ENCODE measurements around the gene SLC39A13. TPM values are rescaled to one million over a fixed set of nuclear protein-coding genes. Genes with fewer than 3 reads are reported as not detected.

SLC39A13 gene
- total and polyA plus RNA-seq, 2 donors (not counting 1 experiment from before 2014, with no cell fraction given) = 62.9 to 88.7 TPM

DNA sequence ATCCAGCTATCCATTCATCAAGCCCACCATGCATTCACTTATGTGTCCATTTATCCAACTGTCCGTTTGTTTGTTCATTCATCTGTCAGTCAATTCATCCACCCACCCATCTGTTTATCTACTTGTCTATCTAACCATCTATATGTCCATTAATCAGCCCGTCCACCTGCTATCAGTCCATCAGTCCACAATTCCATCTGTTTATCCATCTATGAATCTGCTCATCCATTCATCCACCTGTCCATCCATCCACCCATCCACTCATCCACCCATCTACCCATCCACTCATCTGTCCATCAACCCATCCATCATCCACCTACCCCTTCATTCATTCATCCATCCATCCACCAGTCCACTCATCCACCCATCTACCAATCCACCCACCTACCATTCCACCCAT, 29.1 kb upstream of the SLC39A13 start:
- DNase-seq (ENCODE audit: low read depth in 2 of 2) = no peak
- no peaks in the 10 kb centered on the region for H3K79me2 ChIP-seq (ENCODE audit: control insufficient read depth, insufficient read depth, low read length)
- no peak overlapping the region for H3K4me2 ChIP-seq (ENCODE audit: extremely low read depth, insufficient read depth, low read length)
- no peaks in the 10 kb centered on the region for H3K9me3 ChIP-seq (ENCODE audit: control insufficient read depth, insufficient read depth, low read depth, low read length)
- no peaks in the 10 kb centered on the region for H3K27me3 ChIP-seq (ENCODE audit: control insufficient read depth, insufficient read depth, low read length)
- H3K4me3 ChIP-seq (replicated peaks in 1 of 4; ENCODE audit: control extremely low read depth in 1 of 4, insufficient read depth in 1 of 4, low read depth in 3 of 4, low read length in 4 of 4) = no peak overlapping the region
- H3K27ac ChIP-seq (ENCODE audit: insufficient read depth, low read length) = no peak overlapping the region
- H3K4me1 ChIP-seq (ENCODE audit: control insufficient read depth, extremely low read depth, insufficient read depth, low read length) = no peaks in the 10 kb centered on the region
- no peak overlapping the region for H2AFZ ChIP-seq (ENCODE audit: low read length)
- H3K9ac ChIP-seq (ENCODE audit: insufficient read depth, low read length) = no peak overlapping the region
- TF ChIP-seq, protein P1, sequence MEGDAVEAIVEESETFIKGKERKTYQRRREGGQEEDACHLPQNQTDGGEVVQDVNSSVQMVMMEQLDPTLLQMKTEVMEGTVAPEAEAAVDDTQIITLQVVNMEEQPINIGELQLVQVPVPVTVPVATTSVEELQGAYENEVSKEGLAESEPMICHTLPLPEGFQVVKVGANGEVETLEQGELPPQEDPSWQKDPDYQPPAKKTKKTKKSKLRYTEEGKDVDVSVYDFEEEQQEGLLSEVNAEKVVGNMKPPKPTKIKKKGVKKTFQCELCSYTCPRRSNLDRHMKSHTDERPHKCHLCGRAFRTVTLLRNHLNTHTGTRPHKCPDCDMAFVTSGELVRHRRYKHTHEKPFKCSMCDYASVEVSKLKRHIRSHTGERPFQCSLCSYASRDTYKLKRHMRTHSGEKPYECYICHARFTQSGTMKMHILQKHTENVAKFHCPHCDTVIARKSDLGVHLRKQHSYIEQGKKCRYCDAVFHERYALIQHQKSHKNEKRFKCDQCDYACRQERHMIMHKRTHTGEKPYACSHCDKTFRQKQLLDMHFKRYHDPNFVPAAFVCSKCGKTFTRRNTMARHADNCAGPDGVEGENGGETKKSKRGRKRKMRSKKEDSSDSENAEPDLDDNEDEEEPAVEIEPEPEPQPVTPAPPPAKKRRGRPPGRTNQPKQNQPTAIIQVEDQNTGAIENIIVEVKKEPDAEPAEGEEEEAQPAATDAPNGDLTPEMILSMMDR (conservative IDR thresholded peaks at IDR 0.05 in 1 of 2, IDR thresholded peaks at IDR 0.05 in 1 of 2; ENCODE audit: low read depth in 1 of 2, low read length in 2 of 2) = no peak
- no peak for TF ChIP-seq EZH2 (IDR thresholded peaks at IDR 0.05; ENCODE audit: low read length, missing control alignments)
- H4K20me1 ChIP-seq (ENCODE audit: control insufficient read depth, extremely low read depth, insufficient read depth, low read length) = no peaks in the 10 kb centered on the region
- H3K36me3 ChIP-seq (ENCODE audit: control insufficient read depth, insufficient read depth, low read length) = no peaks in the 10 kb centered on the region

DNA sequence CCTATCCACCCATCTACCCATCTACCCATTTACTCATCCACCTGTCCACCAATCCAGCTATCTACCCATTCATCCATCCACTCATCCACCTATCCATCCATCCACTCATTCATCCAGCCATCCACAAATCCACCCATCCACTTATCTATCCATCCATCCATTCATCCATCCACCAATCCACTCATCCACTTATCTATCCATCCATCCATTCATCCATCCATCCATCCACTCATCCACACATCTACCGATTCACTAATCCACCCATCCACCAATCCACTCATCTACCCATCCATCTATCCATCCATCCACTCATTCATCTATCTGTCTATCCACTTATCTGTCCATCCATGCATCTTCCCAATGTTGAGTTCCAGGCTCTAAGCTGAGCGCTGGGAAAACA, 28.3 kb upstream of the SLC39A13 start:
- no peak overlapping the region for H3K27ac ChIP-seq (ENCODE audit: insufficient read depth, low read length)
- no peak overlapping the region for H2AFZ ChIP-seq (ENCODE audit: low read length)
- no peaks in the 10 kb centered on the region for H3K9me3 ChIP-seq (ENCODE audit: control insufficient read depth, insufficient read depth, low read depth, low read length)
- TF ChIP-seq, protein P1 (conservative IDR thresholded peaks at IDR 0.05 in 1 of 2, IDR thresholded peaks at IDR 0.05 in 1 of 2; ENCODE audit: low read depth in 1 of 2, low read length in 2 of 2) = no peak
- TF ChIP-seq EZH2 (IDR thresholded peaks at IDR 0.05; ENCODE audit: low read length, missing control alignments) = no peak
- no peak for DNase-seq (ENCODE audit: low read depth in 2 of 2)
- no peaks in the 10 kb centered on the region for H4K20me1 ChIP-seq (ENCODE audit: control insufficient read depth, extremely low read depth, insufficient read depth, low read length)
- H3K4me2 ChIP-seq (ENCODE audit: extremely low read depth, insufficient read depth, low read length) = no peak overlapping the region
- H3K4me3 ChIP-seq (replicated peaks in 1 of 4; ENCODE audit: control extremely low read depth in 1 of 4, insufficient read depth in 1 of 4, low read depth in 3 of 4, low read length in 4 of 4) = no peak overlapping the region
- H3K27me3 ChIP-seq (ENCODE audit: control insufficient read depth, insufficient read depth, low read length) = no peaks in the 10 kb centered on the region
- H3K79me2 ChIP-seq (ENCODE audit: control insufficient read depth, insufficient read depth, low read length) = no peaks in the 10 kb centered on the region
- H3K36me3 ChIP-seq (ENCODE audit: control insufficient read depth, insufficient read depth, low read length) = no peaks in the 10 kb centered on the region
- no peaks in the 10 kb centered on the region for H3K4me1 ChIP-seq (ENCODE audit: control insufficient read depth, extremely low read depth, insufficient read depth, low read length)
- no peak overlapping the region for H3K9ac ChIP-seq (ENCODE audit: insufficient read depth, low read length)

DNA sequence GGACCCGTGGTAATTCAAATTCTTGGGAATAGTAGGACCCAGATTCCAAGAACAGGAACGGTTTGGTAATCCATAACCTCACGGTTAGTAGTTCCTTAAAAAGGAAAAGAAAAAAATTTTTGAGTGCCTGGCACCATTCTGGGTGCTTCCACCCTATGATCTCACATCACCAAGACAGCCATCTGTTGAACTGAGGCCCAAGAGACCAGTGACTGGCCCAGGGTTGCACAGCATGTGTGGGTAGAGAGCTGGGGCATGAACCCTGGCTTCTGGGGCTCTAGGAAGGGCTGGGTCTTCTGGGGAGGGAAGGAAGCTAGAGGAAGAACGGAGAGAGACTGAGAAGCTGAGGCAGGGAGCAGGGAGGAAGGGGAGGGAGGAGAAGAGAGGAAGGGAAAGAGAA, 25.3 kb upstream of the SLC39A13 start:
- H3K79me2 ChIP-seq (ENCODE audit: control insufficient read depth, insufficient read depth, low read length) = no peaks in the 10 kb centered on the region
- no peaks in the 10 kb centered on the region for H3K4me1 ChIP-seq (ENCODE audit: control insufficient read depth, extremely low read depth, insufficient read depth, low read length)
- H3K27ac ChIP-seq (ENCODE audit: insufficient read depth, low read length) = no peak overlapping the region
- H3K27me3 ChIP-seq (ENCODE audit: control insufficient read depth, insufficient read depth, low read length) = no peaks in the 10 kb centered on the region
- TF ChIP-seq, protein P1 (conservative IDR thresholded peaks at IDR 0.05 in 1 of 2, IDR thresholded peaks at IDR 0.05 in 1 of 2; ENCODE audit: low read depth in 1 of 2, low read length in 2 of 2) = no peak
- TF ChIP-seq EZH2 (IDR thresholded peaks at IDR 0.05; ENCODE audit: low read length, missing control alignments) = no peak
- H3K9me3 ChIP-seq (ENCODE audit: control insufficient read depth, insufficient read depth, low read depth, low read length) = no peaks in the 10 kb centered on the region
- no peak overlapping the region for H3K4me3 ChIP-seq (replicated peaks in 1 of 4; ENCODE audit: control extremely low read depth in 1 of 4, insufficient read depth in 1 of 4, low read depth in 3 of 4, low read length in 4 of 4)
- no peaks in the 10 kb centered on the region for H4K20me1 ChIP-seq (ENCODE audit: control insufficient read depth, extremely low read depth, insufficient read depth, low read length)
- DNase-seq (ENCODE audit: low read depth in 2 of 2) = no peak
- H3K4me2 ChIP-seq (ENCODE audit: extremely low read depth, insufficient read depth, low read length) = no peak overlapping the region
- H3K36me3 ChIP-seq (ENCODE audit: control insufficient read depth, insufficient read depth, low read length) = no peaks in the 10 kb centered on the region
- H3K9ac ChIP-seq (ENCODE audit: insufficient read depth, low read length) = no peak overlapping the region
- H2AFZ ChIP-seq (ENCODE audit: low read length) = no peak overlapping the region

All from fibroblast of lung (primary cell).